Right lobe of liver (tissue), 6 donors: Measurements from ENCODE around the gene TNFAIP8L3. TPM values are rescaled to one million over a fixed set of nuclear protein-coding genes. Genes with fewer than 3 reads are reported as not detected.
A peak's percentile ranks its signal among the peaks of the same experiment; 100 is the strongest.

ENCODE experiments used
- ATAC-seq, 4 donors: fragments of 200-7000 bp; cut with Tn5 transposase; one replicate each; pipeline ENCODE4 v1.9.1; 2020; ENCODE audit warnings: mild to moderate bottlenecking in 4 of 4, moderate library complexity in 4 of 4
- DNase-seq, 3 donors: peaks; one replicate each; pipeline ENCODE4 v3.0.0-alpha.2; 2020
- H3K27ac ChIP-seq, 3 donors: fragments of 200-600 bp; one replicate each; pipeline ENCODE4 v1.8.0; 2022
- H3K27me3 ChIP-seq, 2 donors: fragments of 200-600 bp; one replicate each; pipeline ENCODE4 v1.8.0; 2022
- H3K36me3 ChIP-seq, 4 donors: fragments of 200-600 bp; sonication (generic) in 1 of 4; one replicate each; pipeline versions ENCODE4 v1.5.1 to v1.8.0; 2017 to 2022; ENCODE audit warnings: control low read depth in 1 of 4
- H3K4me1 ChIP-seq, 4 donors: fragments of 200-600 bp; sonication (generic) in 1 of 4; one replicate each; pipeline versions ENCODE4 v1.5.1 to v1.8.0; 2017 to 2022; ENCODE audit warnings: control low read depth in 1 of 4
- H3K4me3 ChIP-seq, 3 donors: fragments of 200-600 bp; one replicate each; pipeline ENCODE4 v1.8.0; 2022
- H3K9me3 ChIP-seq, 4 donors: fragments of 200-600 bp; sonication (generic) in 1 of 4; one replicate each; pipeline versions ENCODE4 v1.5.1 to v1.8.0; 2017 to 2022; ENCODE audit warnings: control low read depth in 1 of 4
- POLR2A ChIP-seq: fragments of 450-650 bp; IDR thresholded peaks from one replicate; pipeline ENCODE4 v1.6.1; 2017; ENCODE audit warnings: antibody characterized with exemption, mild to moderate bottlenecking
- WGBS: methylation state at CpG from one replicate; pipeline ENCODE4 v1.1.6; 2018; ENCODE audit warnings: low coverage, low lambda C conversion rate; ENCODE audit not compliant: insufficient coverage; ENCODE audit errors: missing lambda C conversion rate; 5-methylcytosine and 5-hydroxymethylcytosine counted together
- intact Hi-C, 2 donors: fragments of 100-400 bp; cut with DNase I; formaldehyde crosslinking; loops; one replicate each; pipeline versions ENCODE4 v1.11.2 to v1.14.1; 2022
- total RNA-seq, 6 experiments: library from RNA; depleted of rRNA in 2 of 6; stranded (reverse); fragments of >200 nt in 2 of 6; fragmentation: NEBNext Ultra II Directional in 3 of 6; extraction: Animal tissue kit (Norgen Biotek cat#: 25700) in 3 of 6; gene quantifications; one replicate each; pipeline versions ENCODE4 v1.1.0 to v1.2.4, GENCODE V29; 2016 to 2023
- TF ChIP-seq, protein P1 (sequence below), 4 donors: fragments of 200-600 bp in 3 of 4; fragments of 450-650 bp in 1 of 4; IDR thresholded peaks; one replicate each; pipeline versions ENCODE4 v1.5.1 to v1.8.0; 2016 to 2022; ENCODE audit warnings: antibody characterized with exemption in 4 of 4, mild to moderate bottlenecking in 2 of 4
- donor health status: DM: no; HTN: yes; CAD: no.
- donor health status: DM: no; HTN: no; CAD: no.
- donor health status: DM: no; HTN: no; CAD: no.
- donor health status: DM: no; HTN: yes; CAD: no.
- donor health status: DM: no; HTN: yes; CAD: no.

The TNFAIP8L3 gene
- total RNA-seq, 6 experiments from 2014 or later = 0.49 to 2.0 (median 0.95) TPM

DNA sequence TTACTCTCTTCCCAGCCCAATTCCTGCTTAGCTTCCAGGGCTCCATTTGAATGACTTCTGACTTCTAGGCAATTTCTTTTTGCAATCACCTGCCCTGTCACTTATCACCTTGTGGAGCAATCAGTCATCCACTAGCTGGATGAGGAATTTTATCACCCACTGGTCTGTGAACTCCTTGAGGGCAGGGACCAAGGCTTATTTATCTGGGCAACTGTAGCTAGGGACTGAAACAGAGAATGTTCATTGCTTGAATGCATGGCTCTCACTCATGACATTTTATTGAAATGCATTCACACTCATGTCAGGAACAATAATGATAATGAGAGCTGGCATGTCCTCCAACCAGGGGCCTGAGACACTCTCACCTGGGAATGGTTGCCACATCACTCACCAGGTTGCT lies 15.5 kb downstream of the TNFAIP8L3 start:
- intact Hi-C loops = no loop called here
- no peak overlapping the region for H3K27ac ChIP-seq
- no peak overlapping the region for H3K4me3 ChIP-seq
- no peaks in the 10 kb centered on the region for H3K36me3 ChIP-seq
- no peaks in the 10 kb centered on the region for H3K4me1 ChIP-seq
- DNase-seq = no peak
- no peaks in the 10 kb centered on the region for H3K9me3 ChIP-seq
- no peak for ATAC-seq
- H3K27me3 ChIP-seq = no peaks in the 10 kb centered on the region
- TF ChIP-seq POLR2A = no peak
- TF ChIP-seq, protein P1, sequence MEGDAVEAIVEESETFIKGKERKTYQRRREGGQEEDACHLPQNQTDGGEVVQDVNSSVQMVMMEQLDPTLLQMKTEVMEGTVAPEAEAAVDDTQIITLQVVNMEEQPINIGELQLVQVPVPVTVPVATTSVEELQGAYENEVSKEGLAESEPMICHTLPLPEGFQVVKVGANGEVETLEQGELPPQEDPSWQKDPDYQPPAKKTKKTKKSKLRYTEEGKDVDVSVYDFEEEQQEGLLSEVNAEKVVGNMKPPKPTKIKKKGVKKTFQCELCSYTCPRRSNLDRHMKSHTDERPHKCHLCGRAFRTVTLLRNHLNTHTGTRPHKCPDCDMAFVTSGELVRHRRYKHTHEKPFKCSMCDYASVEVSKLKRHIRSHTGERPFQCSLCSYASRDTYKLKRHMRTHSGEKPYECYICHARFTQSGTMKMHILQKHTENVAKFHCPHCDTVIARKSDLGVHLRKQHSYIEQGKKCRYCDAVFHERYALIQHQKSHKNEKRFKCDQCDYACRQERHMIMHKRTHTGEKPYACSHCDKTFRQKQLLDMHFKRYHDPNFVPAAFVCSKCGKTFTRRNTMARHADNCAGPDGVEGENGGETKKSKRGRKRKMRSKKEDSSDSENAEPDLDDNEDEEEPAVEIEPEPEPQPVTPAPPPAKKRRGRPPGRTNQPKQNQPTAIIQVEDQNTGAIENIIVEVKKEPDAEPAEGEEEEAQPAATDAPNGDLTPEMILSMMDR (IDR thresholded peaks at IDR 0.05) = no peak

DNA sequence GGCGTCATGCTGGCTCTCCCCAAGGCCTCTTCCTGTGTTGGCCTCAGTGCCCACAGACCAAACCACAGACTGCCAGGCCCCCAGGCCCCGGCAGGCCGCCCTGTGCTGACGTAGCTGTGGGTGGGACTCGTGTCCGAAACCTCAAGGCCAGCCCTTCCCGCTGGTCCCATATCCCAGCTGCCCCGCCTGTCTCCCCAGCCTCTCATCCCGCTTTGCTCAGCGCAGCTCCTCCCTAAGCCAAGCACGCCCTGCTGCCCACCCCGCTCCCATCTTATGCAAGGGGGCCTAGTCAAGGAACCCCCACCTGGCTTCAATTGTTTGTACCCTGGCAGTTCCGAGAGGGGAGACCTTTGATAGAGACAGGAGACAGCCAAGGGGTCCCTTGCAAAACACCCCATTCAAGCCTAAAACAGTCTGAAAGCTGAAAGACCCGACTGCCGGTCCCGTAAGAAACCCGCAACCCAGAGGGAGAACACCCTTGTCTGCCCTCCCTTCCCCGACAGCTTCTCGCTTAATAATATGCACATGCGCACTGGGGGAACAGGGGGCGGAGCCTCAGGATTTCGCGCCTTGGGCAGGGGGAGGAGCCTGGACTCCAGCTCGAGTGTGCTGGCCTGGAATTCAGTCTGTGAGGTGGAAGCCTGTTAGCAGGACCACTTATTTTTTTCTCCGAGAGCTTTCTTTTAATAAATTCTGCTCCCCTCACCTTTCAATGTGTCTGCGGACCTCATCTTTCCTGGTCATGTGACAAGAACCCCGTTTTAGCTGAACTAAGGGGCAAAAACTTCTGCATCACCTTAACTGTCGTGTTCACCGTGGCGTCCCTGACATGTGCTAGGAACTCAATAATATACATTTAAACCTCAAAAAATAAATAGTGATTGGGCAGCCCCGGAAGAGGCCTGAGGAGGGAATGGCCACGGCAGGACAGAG lies 17.2 kb downstream of the TNFAIP8L3 start:
- Histone ChIP-seq H3K4me3 (peak overlapping the region in 2 of 3 donors; percentile 26 to 44), H3K9me3 (no peaks in the 10 kb centered on the region), H3K27ac (no peak overlapping the region), H3K27me3 (no peaks in the 10 kb centered on the region), H3K36me3 (no peaks in the 10 kb centered on the region), H3K4me1 (no peaks in the 10 kb centered on the region)
- intact Hi-C loops = no loop called here
- peak; percentile 81 to 95 (median 86) for ATAC-seq
- DNase-seq = peak; percentile 57 to 79 (median 67)
- WGBS = 48% methylated on average over 26 of the region's 32 CpGs
- peak; percentile 16 for TF ChIP-seq POLR2A
- TF ChIP-seq, protein P1 (IDR thresholded peaks at IDR 0.05) = no peak

DNA sequence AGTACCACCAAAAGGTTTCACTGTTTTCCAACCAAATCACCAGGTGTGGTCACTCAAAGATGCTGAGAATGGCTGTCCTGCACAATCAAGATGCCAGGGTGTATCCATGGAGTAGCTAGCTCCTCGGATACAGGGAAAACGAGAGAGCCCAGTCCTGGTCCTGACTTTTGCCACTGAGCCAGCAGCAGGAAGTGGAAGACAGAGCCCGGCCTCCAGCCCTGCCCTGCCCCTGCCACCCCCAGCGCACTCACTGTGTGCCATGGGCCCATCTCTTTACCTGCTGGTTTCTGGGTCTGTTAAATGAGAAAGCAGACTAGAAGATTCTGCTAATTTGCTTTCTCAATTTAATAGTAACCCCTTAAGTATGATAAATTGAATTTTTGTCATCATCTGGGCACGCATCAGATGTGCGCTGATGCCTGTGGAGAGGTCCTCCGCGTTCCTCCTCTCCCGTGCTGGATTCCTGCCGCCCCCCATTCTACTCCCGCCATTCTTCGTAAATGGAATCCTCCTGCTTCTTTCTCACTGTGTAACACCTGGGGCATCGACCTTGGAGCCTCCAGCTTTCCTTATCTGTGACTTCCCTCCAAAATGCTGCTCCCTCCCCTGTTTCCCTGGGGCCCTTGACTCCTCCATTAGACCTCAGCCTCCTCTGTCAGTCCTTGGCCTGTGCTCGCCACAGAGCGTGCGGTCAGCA lies 18.0 kb downstream of the TNFAIP8L3 start:
- DNase-seq = no peak
- ATAC-seq = no peak
- Histone ChIP-seq H3K4me1 (no peaks in the 10 kb centered on the region), H3K9me3 (no peaks in the 10 kb centered on the region), H3K27ac (no peak overlapping the region), H3K36me3 (no peaks in the 10 kb centered on the region), H3K4me3 (no peak overlapping the region), H3K27me3 (no peaks in the 10 kb centered on the region)
- intact Hi-C loops = no loop called here
- no peak for TF ChIP-seq POLR2A
- TF ChIP-seq, protein P1 (IDR thresholded peaks at IDR 0.05) = no peak
- WGBS = 76% methylated on average over 13 of the region's 16 CpGs

DNA sequence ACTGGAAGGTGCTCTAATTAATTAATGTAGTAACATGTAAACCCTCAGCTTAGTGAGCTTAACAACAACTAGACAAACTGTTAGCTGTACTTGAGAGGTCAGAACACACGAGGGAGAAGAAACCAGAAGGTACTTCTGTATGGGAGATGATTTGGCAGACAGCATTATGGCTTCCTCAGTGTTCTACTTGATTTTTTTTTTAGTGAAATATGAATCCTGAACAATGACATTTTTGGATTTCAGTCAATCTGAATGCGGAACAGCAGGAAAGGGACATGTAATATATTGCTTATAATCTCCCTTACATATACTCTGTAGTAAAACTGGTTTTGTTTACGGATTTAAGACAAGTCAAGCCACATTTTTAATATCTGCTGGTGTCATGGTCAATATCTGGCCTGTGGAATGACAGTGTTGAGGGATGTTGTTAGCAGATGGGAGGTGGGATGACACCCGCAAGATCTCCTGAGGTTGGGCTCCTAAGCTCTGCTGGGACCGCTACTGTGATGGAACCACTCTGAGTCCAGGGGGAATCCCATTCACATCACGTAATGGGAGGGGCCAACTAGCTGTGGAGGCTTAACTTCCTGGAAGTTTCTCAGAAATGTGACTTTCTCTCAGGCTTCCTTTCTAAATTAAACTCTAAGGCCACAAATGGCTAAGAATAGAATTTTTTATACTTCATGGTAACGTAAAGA lies 18.7 kb downstream of the TNFAIP8L3 start:
- no peaks in the 10 kb centered on the region for H3K4me1 ChIP-seq
- WGBS = 73% methylated on average over 7 of the region's 7 CpGs
- intact Hi-C loops = no loop called here
- TF ChIP-seq, protein P1 (IDR thresholded peaks at IDR 0.05) = no peak
- no peak for TF ChIP-seq POLR2A
- no peaks in the 10 kb centered on the region for H3K36me3 ChIP-seq
- H3K9me3 ChIP-seq = no peaks in the 10 kb centered on the region
- no peaks in the 10 kb centered on the region for H3K27me3 ChIP-seq
- H3K4me3 ChIP-seq = no peak overlapping the region
- no peak for DNase-seq
- ATAC-seq = no peak
- H3K27ac ChIP-seq = no peak overlapping the region
